HT-29 (cell line): ENCODE data around the gene RBP5. TPM values are rescaled to one million over a fixed set of nuclear protein-coding genes. Genes with fewer than 3 reads are reported as not detected.

Source experiments
- DNase-seq: peaks from one replicate; pipeline ENCODE4 v3.0.0-alpha.2; 2015; ENCODE audit warnings: low spot score
- small RNA-seq: library from RNA; depleted of rRNA; stranded (forward); fragments of <200 nt; gene quantifications from one replicate; pipeline ENCODE3, GENCODE V24; 2014
- total RNA-seq: library from RNA; depleted of rRNA; stranded (reverse); fragments of >200 nt; shearing (Covaris generic); gene quantifications from 2 replicates; pipeline ENCODE4 v1.2.3, GENCODE V29; 2014; rRNA removed

Gene RBP5
- total RNA-seq, 1 experiment from 2014 or later = 0.41 TPM

- DNase-seq = no peak
Observed at GRCh38 chr12:7075939-7076338, 52.8 kb downstream of the RBP5 start.

- DNase-seq = no peak
Observed at GRCh38 chr12:7075518-7075917, 53.2 kb downstream of the RBP5 start.

GRCh38 chr12:7073946-7074345, 54.7 kb downstream of the RBP5 start:
- no peak for DNase-seq

Small RNA genes lying within 50 kb of the gene (small RNA-seq; reads per million reads assigned to genes)
- not detected for gene RNU6-485P

Other genes starting within 250 kb of the RBP5 start
- 0.61 and 4.6 TPM in 2 replicates for gene LRRC23, start 224.1 kb downstream of the RBP5 start, total RNA-seq
- gene ENO2, start 214.3 kb downstream of the RBP5 start, total RNA-seq = 7.7 and 9.1 TPM in 2 replicates
- 22.0 and 36.9 TPM in 2 replicates for gene ATN1, start 200.9 kb downstream of the RBP5 start, total RNA-seq
- not detected in 2 replicates for gene RNU7-1, start 185.1 kb downstream of the RBP5 start, total RNA-seq
- 102 and 112 TPM in 2 replicates for gene C12orf57, start 184.9 kb downstream of the RBP5 start, total RNA-seq
- gene PTPN6, start 177.5 kb downstream of the RBP5 start, total RNA-seq = 29.2 and 35.2 TPM in 2 replicates
- 417 and 420 TPM in 2 replicates for gene PHB2, start 158.2 kb downstream of the RBP5 start, total RNA-seq
- 59.5 and 64.0 TPM in 2 replicates for gene EMG1, start 158.0 kb downstream of the RBP5 start, total RNA-seq
- 35.9 and 37.3 TPM in 2 replicates for gene LPCAT3, start 110.4 kb downstream of the RBP5 start, total RNA-seq
- 0.56 and 1.1 TPM in 2 replicates for gene C1S, start 68.2 kb downstream of the RBP5 start, total RNA-seq
- gene C1R, start 36.4 kb downstream of the RBP5 start, total RNA-seq = 0.03 and 0.53 TPM in 2 replicates
- gene C1RL, start 19.7 kb downstream of the RBP5 start, total RNA-seq = 38.9 and 39.1 TPM in 2 replicates
- gene CLSTN3, start 1.5 kb upstream of the RBP5 start, total RNA-seq = 15.3 and 16.9 TPM in 2 replicates
- 34.8 and 41.2 TPM in 2 replicates for gene PEX5, start 60.8 kb upstream of the RBP5 start, total RNA-seq
- gene ACSM4, start 175.2 kb upstream of the RBP5 start, total RNA-seq = not detected in 2 replicates